Activated CD4-positive, alpha-beta T cell treated with anti-CD3 and anti-CD28 coated beads, Interleukin-2, amount 50 U/mL, for 4 hours (primary cell): ENCODE measurements around the gene EPHA4.

ENCODE experiments used
- DNase-seq, 2 experiments: peaks; one replicate each; pipeline ENCODE4 v3.0.0-alpha.2; 2020

The EPHA4 gene

GRCh38 chr2:221381928-221382488 lies 190.1 kb downstream of the EPHA4 start:
- DNase-seq: no peak

DNA sequence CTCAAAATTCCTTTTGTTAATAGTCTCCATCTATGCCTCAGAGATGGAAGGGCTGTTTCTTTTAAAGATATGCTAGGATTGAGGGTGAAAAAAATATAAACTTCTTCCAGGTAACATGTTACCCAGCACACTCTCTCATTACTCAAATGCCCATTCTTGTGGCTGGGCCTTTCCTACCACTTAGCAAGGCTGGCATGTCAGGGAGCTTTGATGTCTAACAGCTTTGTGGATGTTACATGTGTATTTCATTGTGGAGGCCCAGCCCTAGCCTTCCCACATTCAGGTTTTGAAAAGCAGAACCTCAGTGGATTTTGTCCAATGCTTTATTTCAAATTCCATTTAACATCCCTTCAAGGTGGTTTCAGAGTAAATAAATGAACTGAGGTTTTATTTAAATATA lies 191.4 kb downstream of the EPHA4 start:
- DNase-seq: no peak

- no peak for DNase-seq
These were observed 192.0 kb downstream of the EPHA4 start for GRCh38 chr2:221380062-221380461.

- no peak for DNase-seq
These were observed 194.5 kb downstream of the EPHA4 start for GRCh38 chr2:221377597-221377996.

- DNase-seq: no peak
These were observed 195.0 kb downstream of the EPHA4 start for GRCh38 chr2:221377066-221377465.

DNA sequence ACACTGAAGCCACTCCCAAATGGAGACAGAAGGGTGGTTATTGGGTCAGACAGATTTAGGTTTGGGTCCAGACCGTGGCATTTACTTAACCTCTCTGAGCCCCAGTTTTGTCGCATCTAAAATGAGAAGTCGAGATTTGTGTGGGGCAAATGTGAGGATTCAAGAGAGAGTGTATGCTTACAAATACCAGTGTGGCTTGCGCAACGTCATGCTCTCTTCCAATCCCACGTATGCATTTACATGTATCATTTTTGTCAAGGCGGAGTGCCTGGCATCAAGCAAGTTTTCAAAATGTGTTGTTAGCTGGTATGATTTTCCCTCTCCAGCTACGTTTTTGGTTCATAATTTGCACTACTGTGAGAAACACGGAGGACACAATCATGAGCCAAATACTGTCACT lies 197.9 kb downstream of the EPHA4 start:
- DNase-seq: no peak

GRCh38 chr2:221372907-221373306 lies 199.2 kb downstream of the EPHA4 start:
- no peak for DNase-seq

GRCh38 chr2:221372159-221372884 lies 199.8 kb downstream of the EPHA4 start:
- no peak for DNase-seq

DNA sequence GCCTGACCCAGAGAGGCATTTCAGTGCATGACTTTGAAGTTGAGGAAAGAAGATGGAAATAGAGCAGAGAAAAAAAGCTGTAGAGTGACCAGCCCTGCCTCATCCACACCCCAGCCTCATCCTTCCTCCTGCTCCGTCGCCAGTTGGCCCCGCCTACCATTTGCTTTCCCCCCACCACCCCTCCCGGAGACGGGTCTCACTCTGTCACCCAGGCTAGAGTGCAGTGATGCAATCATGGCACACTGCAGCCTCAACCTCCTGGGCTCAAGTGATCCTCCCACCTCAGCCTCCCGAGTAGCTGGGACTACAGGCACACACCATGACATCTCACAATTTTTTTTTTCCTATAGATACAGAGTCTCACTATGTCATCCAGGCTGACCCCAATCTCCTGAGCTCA lies 200.8 kb downstream of the EPHA4 start:
- DNase-seq: no peak

DNA sequence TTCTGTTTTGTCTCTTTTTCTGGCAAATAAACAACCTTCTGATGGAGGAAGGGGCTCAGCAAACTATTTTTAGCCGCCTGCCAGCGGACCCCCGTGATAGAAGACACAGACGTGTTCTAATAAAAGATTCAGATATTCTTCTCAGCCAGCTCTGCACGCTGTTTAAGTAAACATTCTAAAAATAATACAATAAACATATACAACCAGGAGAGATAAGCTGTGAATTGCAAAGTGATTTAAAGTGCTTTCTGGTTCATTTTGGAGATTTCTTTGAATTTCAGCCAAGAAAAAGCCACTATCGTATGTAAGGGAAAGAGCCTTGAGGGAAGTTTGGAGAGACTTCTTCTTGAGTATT lies 201.3 kb downstream of the EPHA4 start:
- DNase-seq: no peak

GRCh38 chr2:221370076-221370856 lies 201.8 kb downstream of the EPHA4 start:
- DNase-seq: no peak
